HG03520 (cell line): ENCODE results near the gene ABCC2.
"Not testable (repeated sequence)": the region's sequence is repeated elsewhere in the genome, so short reads cannot be mapped to it uniquely, and the experiment has no call there.

Experiments
- ATAC-seq: cut with Tn5 transposase; IDR thresholded peaks from one replicate; pipeline ENCODE4 v1.9.1; 2021; ENCODE audit warnings: mild to moderate bottlenecking, moderate library complexity; ENCODE audit not compliant: unreplicated experiment

The ABCC2 gene

GRCh38 chr10:99782447-99783286, at the start of gene ABCC2:
Gene ABCC2, plus strand, starts transcription at chr10:99782640. Its CDS starts 205 bp downstream, at chr10:99782845.
- ATAC-seq = no peak

- no peak for ATAC-seq
These were observed 49.1 kb upstream of the ABCC2 start for GRCh38 chr10:99733366-99733765.

- ATAC-seq = not testable (repeated sequence)
These were observed 48.3 kb upstream of the ABCC2 start for GRCh38 chr10:99734111-99734510.

- no peak for ATAC-seq
These were observed 42.2 kb upstream of the ABCC2 start for GRCh38 chr10:99740260-99740659.

GRCh38 chr10:99740933-99741559, 41.4 kb upstream of the ABCC2 start:
- no peak for ATAC-seq

- no peak for ATAC-seq
These were observed 40.2 kb upstream of the ABCC2 start for GRCh38 chr10:99742254-99742653.

GRCh38 chr10:99742701-99743100, 39.7 kb upstream of the ABCC2 start:
- ATAC-seq = no peak

GRCh38 chr10:99743841-99744240, 38.6 kb upstream of the ABCC2 start:
- no peak for ATAC-seq

- ATAC-seq = not testable (repeated sequence)
These were observed 36.3 kb upstream of the ABCC2 start for GRCh38 chr10:99746166-99746565.

- ATAC-seq = no peak
These were observed 33.5 kb upstream of the ABCC2 start for GRCh38 chr10:99748823-99749451.

GRCh38 chr10:99750641-99751040, 31.8 kb upstream of the ABCC2 start:
- no peak for ATAC-seq

GRCh38 chr10:99754670-99755069, 27.8 kb upstream of the ABCC2 start:
- ATAC-seq = no peak

- no peak for ATAC-seq
These were observed 26.3 kb upstream of the ABCC2 start for GRCh38 chr10:99756159-99756558.

- no peak for ATAC-seq
These were observed 24.1 kb upstream of the ABCC2 start for GRCh38 chr10:99758211-99758891.

GRCh38 chr10:99760321-99760720, 22.1 kb upstream of the ABCC2 start:
- ATAC-seq = no peak

GRCh38 chr10:99761365-99761764, 21.1 kb upstream of the ABCC2 start:
- no peak for ATAC-seq

GRCh38 chr10:99765672-99766301, 16.7 kb upstream of the ABCC2 start:
- no peak for ATAC-seq

GRCh38 chr10:99766302-99766681, 16.1 kb upstream of the ABCC2 start:
- ATAC-seq = no peak

GRCh38 chr10:99767901-99768300, 14.5 kb upstream of the ABCC2 start:
- ATAC-seq = no peak

GRCh38 chr10:99768556-99768955, 13.9 kb upstream of the ABCC2 start:
- no peak for ATAC-seq

- ATAC-seq = no peak
These were observed 12.7 kb upstream of the ABCC2 start for GRCh38 chr10:99769706-99770105.
